K562 (cell line): ENCODE measurements around the gene ZSWIM6. TPM values are rescaled to one million over a fixed set of nuclear protein-coding genes. Genes with fewer than 3 reads are reported as not detected.

Source experiments
- ATAC-seq: fragments of 200-7000 bp; cut with Tn5 transposase; 3 replicates; pipeline ENCODE4 v1.9.1; 2020; ENCODE audit warnings: moderate library complexity
- BruUV-seq: library from RNA; stranded (reverse); fragments of 400-500 nt; replicated peaks from 2 replicates; lab custom pipeline; 2021; lab: Mats Ljungman, UMichigan
- CTCF ChIA-PET: fragments of 300-600 bp; formaldehyde crosslinking; extraction: SDS; loops from one replicate; lab custom pipeline; 2021; ENCODE audit warnings: low intra/inter-chr PET ratio; lab: Yijun Ruan, JAX
- POLR2A ChIA-PET: fragments of 300-600, 350-650 bp; sonication (Branson Sonifier 250); formaldehyde crosslinking; extraction: SDS; loops from one replicate; lab custom pipeline; 2021; ENCODE audit warnings: antibody characterized with exemption, inconsistent platforms; lab: Yijun Ruan, JAX
- DNase-seq, 4 experiments: peaks; one replicate each; pipeline versions ENCODE4 v3.0.0 to v3.0.0-alpha.2; 2011 to 2018; ENCODE audit warnings: low spot score in 3 of 4, mixed read lengths in 3 of 4; ENCODE audit errors: extremely low read depth in 1 of 4
- FAIRE-seq: peaks from 2 replicates; lab custom pipeline; 2011; peaks lifted over from hg19 to GRCh38; lab: Jason Lieb, UNC
- H2AFZ ChIP-seq: 2 replicates; pipeline ENCODE4 v1.6.0; 2011; ENCODE audit warnings: low read depth, low read length, control low read depth, inconsistent platforms
- H3K27ac ChIP-seq: fragments of 200-600 bp; 3 replicates; pipeline ENCODE4 v1.8.0; 2011; ENCODE audit warnings: low read depth, mild to moderate bottlenecking, control low read depth, inconsistent platforms, low read length, moderate library complexity, mixed read lengths; ENCODE audit errors: extremely low read depth
- H3K27me3 ChIP-seq, 2 experiments: fragments of 300-600 bp in 1 of 2; 2 replicates in 1 of 2; 3 replicates in 1 of 2; pipeline versions ENCODE4 v1.6.0 to v1.8.0; 2011; ENCODE audit warnings: inconsistent platforms in 2 of 2, low read length in 2 of 2, mild to moderate bottlenecking in 1 of 2, mixed read lengths in 1 of 2, moderate library complexity in 1 of 2; ENCODE audit not compliant: control insufficient read depth in 2 of 2, insufficient read depth in 2 of 2
- H3K36me3 ChIP-seq: fragments of 300-600 bp; 3 replicates; pipeline ENCODE4 v1.8.0; 2011; ENCODE audit warnings: mild to moderate bottlenecking, low read length, inconsistent platforms; ENCODE audit not compliant: control insufficient read depth, insufficient read depth
- H3K4me1 ChIP-seq, 2 experiments: fragments of 200-600 bp in 1 of 2; replicated peaks in 1 of 2; 2 replicates in 1 of 2; 3 replicates in 1 of 2; pipeline versions ENCODE4 v1.5.1 to v1.8.0; 2011; ENCODE audit warnings: inconsistent platforms in 2 of 2, low read length in 2 of 2, mild to moderate bottlenecking in 1 of 2, mixed read lengths in 1 of 2, moderate library complexity in 1 of 2; ENCODE audit not compliant: control insufficient read depth in 2 of 2, insufficient read depth in 2 of 2
- H3K4me2 ChIP-seq: 2 replicates; pipeline ENCODE4 v1.6.1; 2011; ENCODE audit warnings: low read length, control low read depth, inconsistent platforms, mixed read lengths; ENCODE audit not compliant: insufficient read depth
- H3K4me3 ChIP-seq: fragments of 200-600 bp; sonication (generic), shearing (Covaris generic); 2 replicates; pipeline ENCODE4 v1.5.1; 2016; ENCODE audit warnings: control low read depth, inconsistent platforms
- H3K79me2 ChIP-seq: fragments of 200-600 bp; 3 replicates; pipeline ENCODE4 v1.8.0; 2011; ENCODE audit warnings: low read length, inconsistent platforms; ENCODE audit not compliant: control insufficient read depth, insufficient read depth
- H3K9ac ChIP-seq, 2 experiments: 2 replicates each; pipeline versions ENCODE4 v1.6.0 to v1.6.1; 2011; ENCODE audit warnings: low read depth in 2 of 2, low read length in 2 of 2, control low read depth in 1 of 2, inconsistent platforms in 1 of 2, mild to moderate bottlenecking in 1 of 2, mixed read lengths in 1 of 2; ENCODE audit not compliant: insufficient read depth in 1 of 2
- H3K9me1 ChIP-seq: one replicate; pipeline ENCODE4 v1.6.0; 2011; ENCODE audit warnings: inconsistent platforms, mild to moderate bottlenecking, low read length, moderate library complexity; ENCODE audit not compliant: control insufficient read depth, insufficient read depth
- H3K9me3 ChIP-seq: replicated peaks from 2 replicates; pipeline ENCODE4 v1.5.1; 2011; ENCODE audit warnings: low read depth, low read length, inconsistent platforms; ENCODE audit not compliant: control insufficient read depth, insufficient read depth
- H4K20me1 ChIP-seq: replicated peaks from 2 replicates; pipeline ENCODE4 v1.6.1; 2011; ENCODE audit warnings: low read length, inconsistent platforms, mixed read lengths; ENCODE audit not compliant: control insufficient read depth, insufficient read depth
- DIDO1 ChIP-seq: fragments of 450-650 bp; IDR thresholded peaks from 2 replicates; pipeline ENCODE4 v1.6.1; 2016; ENCODE audit warnings: low read depth, missing biosample characterization, missing genetic modification characterization
- GABPA ChIP-seq: fragments of 200-800 bp; sonication (Bioruptor generic); conservative IDR thresholded peaks from 2 replicates; pipeline ENCODE4 v1.6.1; 2016; ENCODE audit warnings: low read depth, missing genetic modification characterization, missing compliant biosample characterization
- KLF13 ChIP-seq: fragments of 450-650 bp; IDR thresholded peaks from 2 replicates; pipeline ENCODE4 v1.6.1; 2016; ENCODE audit warnings: missing genetic modification characterization, low read depth, mild to moderate bottlenecking, missing compliant biosample characterization, moderate library complexity, borderline replicate concordance
- KLF6 ChIP-seq: fragments of 250-450 bp; sonication (Bioruptor Pico); IDR thresholded peaks from 2 replicates; pipeline ENCODE4 v1.4.0; 2020; ENCODE audit warnings: mild to moderate bottlenecking, moderate library complexity, borderline replicate concordance
- NFIX ChIP-seq: fragments of 250-450 bp; sonication (Bioruptor Pico); IDR thresholded peaks from 2 replicates; pipeline ENCODE4 v1.4.0; 2020; ENCODE audit warnings: low read depth, mild to moderate bottlenecking, moderate library complexity
- PCBP2 ChIP-seq: fragments of 200-400 bp; formaldehyde crosslinking; IDR thresholded peaks from 2 replicates; pipeline ENCODE4 v1.6.1; 2018; ENCODE audit warnings: low read length, low read depth, mild to moderate bottlenecking, moderate library complexity; ENCODE audit not compliant: poor library complexity, severe bottlenecking
- PHF21A ChIP-seq: fragments of 450-650 bp; IDR thresholded peaks from 2 replicates; pipeline ENCODE4 v1.6.1; 2017; ENCODE audit warnings: low read depth, borderline replicate concordance
- RAD51 ChIP-seq: fragments of 450-650 bp; IDR thresholded peaks from 2 replicates; pipeline ENCODE4 v1.7.1; 2016; ENCODE audit warnings: low read depth, mild to moderate bottlenecking, borderline replicate concordance
- SMARCA4 ChIP-seq: fragments of 450-650 bp; IDR thresholded peaks from 2 replicates; pipeline ENCODE4 v1.6.1; 2016
- SP2 ChIP-seq: IDR thresholded peaks from 2 replicates; pipeline ENCODE4 v1.6.1; 2011; ENCODE audit warnings: mild to moderate bottlenecking, low read depth, low read length, moderate library complexity; ENCODE audit not compliant: poor library complexity, severe bottlenecking; ENCODE audit errors: extremely low read depth
- SREBF2 ChIP-seq: sonication (generic); formaldehyde crosslinking; IDR thresholded peaks from 2 replicates; pipeline ENCODE4 v1.4.0; 2020; ENCODE audit warnings: mild to moderate bottlenecking, missing genetic modification reagents
- TCFL5 ChIP-seq: fragments of 250-450 bp; sonication (Bioruptor Pico); conservative IDR thresholded peaks from 2 replicates; pipeline ENCODE4 v1.6.1; 2021; ENCODE audit warnings: mild to moderate bottlenecking, moderate library complexity, matching md5 sums
- ZBTB43 ChIP-seq: sonication (generic); formaldehyde crosslinking; IDR thresholded peaks from 2 replicates; pipeline ENCODE4 v1.8.0; 2023; ENCODE audit warnings: mild to moderate bottlenecking, missing genetic modification reagents
- ZNF146 ChIP-seq: IDR thresholded peaks from one replicate; pipeline ENCODE4 v1.6.1; 2018; ENCODE audit warnings: missing compliant biosample characterization; ENCODE audit not compliant: unreplicated experiment
- ZNF197 ChIP-seq: fragments of 200-800 bp; sonication (Bioruptor generic); IDR thresholded peaks from 2 replicates; pipeline ENCODE4 v1.6.1; 2016; ENCODE audit warnings: low read depth, missing genetic modification characterization, missing compliant biosample characterization
- ZNF212 ChIP-seq: fragments of 450-650 bp; formaldehyde crosslinking; IDR thresholded peaks from 2 replicates; pipeline ENCODE4 v1.4.0; 2020; ENCODE audit warnings: mild to moderate bottlenecking
- ZNF253 ChIP-seq: fragments of 250-450 bp; sonication (Bioruptor Pico); conservative IDR thresholded peaks from 2 replicates; pipeline ENCODE4 v1.6.1; 2021; ENCODE audit warnings: mild to moderate bottlenecking
- in situ Hi-C: fragments of 300-500 bp; cut with MboI; formaldehyde crosslinking; loops from 4 replicates; pipeline ENCODE4 v1.15.0; 2018; ENCODE audit warnings: inconsistent platforms, mixed read lengths
- intact Hi-C: fragments of 100-400 bp; cut with micrococcal nuclease; formaldehyde crosslinking; loops from 2 replicates; pipeline ENCODE4 v1.14.2; 2022
- polyA plus RNA-seq, 8 experiments: library from polyadenylated mRNA; depleted of rRNA in 4 of 8; stranded (reverse) in 5 of 8; unstranded in 3 of 8; fragments of >200 nt; fragmentation: Nextera tagmentation in 2 of 8; fragmentation: Illumina TruSeq in 1 of 8; extraction: Ambion mirVana in 2 of 8; extraction: Trizol in 1 of 8; gene quantifications; 2 replicates each; pipeline versions ENCODE4 v1.2.1 to v1.2.3, GENCODE V29; 2011 to 2014; ENCODE audit warnings: inconsistent platforms in 1 of 8, missing spikeins in 1 of 8
- total RNA-seq, 7 experiments: library from RNA; depleted of rRNA in 6 of 7; stranded (reverse); fragments of >200 nt in 6 of 7; fragmentation: Illumina TruSeq in 2 of 7; extraction: Trizol in 2 of 7; gene quantifications; 2 replicates each; pipeline versions ENCODE4 v1.2.1 to v1.2.3, GENCODE V29; 2011 to 2021; ENCODE audit warnings: low replicate concordance in 1 of 7

Gene ZSWIM6
- total and polyA plus RNA-seq, 9 of the 15 experiments (the other 6 are each of a cell fraction or from before 2014, with no cell fraction given): 0.81 to 3.2 (median 2.0) TPM

GRCh38 chr5:61352180-61352579, 20.1 kb downstream of the ZSWIM6 start:
- Histone ChIP-seq H3K4me1 (no peaks in the 10 kb centered on the region), H3K4me3 (no peak overlapping the region), H3K27me3 (no peaks in the 10 kb centered on the region), H2AFZ (no peak overlapping the region), H3K9me1 (no peaks in the 10 kb centered on the region), H3K79me2 (no peaks in the 10 kb centered on the region), H3K9ac (no peak overlapping the region), H4K20me1 (no peaks in the 10 kb centered on the region), H3K9me3 (peaks cover 6% of the 10 kb centered on the region; the same call in 1 of the 2 replicates), H3K27ac (no peak overlapping the region), H3K4me2 (no peak overlapping the region), H3K36me3 (no peaks in the 10 kb centered on the region)
- BruUV-seq: no TSS peak
- in situ Hi-C loops: no loop called here
- intact Hi-C loops: no loop called here
- no peak for ATAC-seq
- TF ChIP-seq ZNF253 (CRISPR knock-in tag): no peak
- no peak for TF ChIP-seq DIDO1 (tag)
- TF ChIP-seq RAD51: no peak
- no peak for TF ChIP-seq SP2
- no peak for TF ChIP-seq SMARCA4
- TF ChIP-seq PCBP2: no peak
- TF ChIP-seq ZNF212 (CRISPR knock-in tag): no peak
- no peak for TF ChIP-seq SREBF2 (CRISPR knock-in tag)
- no peak for TF ChIP-seq ZBTB43 (CRISPR knock-in tag)
- TF ChIP-seq NFIX (CRISPR knock-in tag): no peak
- TF ChIP-seq ZNF197 (CRISPR knock-in tag): no peak
- no peak for TF ChIP-seq GABPA (tag)
- no peak for TF ChIP-seq KLF13 (tag)
- no peak for TF ChIP-seq TCFL5 (CRISPR knock-in tag)
- no peak for TF ChIP-seq PHF21A
- TF ChIP-seq KLF6: no peak
- TF ChIP-seq ZNF146: no peak
- no peak for FAIRE-seq
- ChIA-PET POLR2A (no interaction called here), CTCF (no interaction called here)
- no peak for DNase-seq
